A673 (cell line): Measurements from ENCODE around the gene DLX5. TPM values are rescaled to one million over a fixed set of nuclear protein-coding genes. Genes with fewer than 3 reads are reported as not detected.

ENCODE experiments used
- BruUV-seq: library from RNA; stranded (reverse); fragments of 400-500 nt; replicated peaks from 2 replicates; lab custom pipeline; 2021; lab: Mats Ljungman, UMichigan
- CTCF ChIA-PET: fragments of 300-600 bp; sonication (Branson Sonifier 250); formaldehyde crosslinking; loops from one replicate; lab custom pipeline; 2022; ENCODE audit warnings: antibody characterized with exemption; lab: Charles Lee
- POLR2A ChIA-PET: fragments of 300-600 bp; sonication (Branson Sonifier 250); formaldehyde crosslinking; loops from one replicate; lab custom pipeline; 2022; ENCODE audit warnings: antibody characterized with exemption; ENCODE audit not compliant: low non-redundant PET; lab: Charles Lee
- DNase-seq: peaks from one replicate; pipeline ENCODE4 v3.0.0-alpha.2; 2015; ENCODE audit warnings: low spot score
- H3K27ac ChIP-seq: fragments of 200-600 bp; sonication (generic); 2 replicates; pipeline ENCODE4 v1.5.1; 2016; ENCODE audit warnings: mixed run types, low read depth, mild to moderate bottlenecking, mixed read lengths, antibody characterized with exemption, low read length; ENCODE audit not compliant: poor library complexity, severe bottlenecking
- H3K27me3 ChIP-seq: fragments of 200-600 bp; sonication (generic); replicated peaks from 2 replicates; pipeline ENCODE4 v1.6.1; 2017; ENCODE audit warnings: mixed run types, low read depth, mild to moderate bottlenecking, mixed read lengths, antibody characterized with exemption, low read length; ENCODE audit not compliant: insufficient read depth, poor library complexity
- H3K36me3 ChIP-seq: fragments of 200-600 bp; sonication (generic); 2 replicates; pipeline ENCODE4 v1.6.1; 2016; ENCODE audit warnings: mixed run types, mild to moderate bottlenecking, mixed read lengths, antibody characterized with exemption, low read length; ENCODE audit not compliant: insufficient read depth, poor library complexity, severe bottlenecking
- H3K4me1 ChIP-seq: fragments of 200-600 bp; sonication (generic); 2 replicates; pipeline ENCODE4 v1.6.1; 2017; ENCODE audit warnings: mixed run types, mild to moderate bottlenecking, mixed read lengths, antibody characterized with exemption, low read length; ENCODE audit not compliant: insufficient read depth, poor library complexity, severe bottlenecking
- H3K4me3 ChIP-seq: fragments of 200-600 bp; sonication (generic); 2 replicates; pipeline ENCODE4 v1.5.1; 2016; ENCODE audit warnings: low read depth, mixed run types, mild to moderate bottlenecking, mixed read lengths, low read length; ENCODE audit not compliant: poor library complexity, severe bottlenecking
- H3K9me3 ChIP-seq: fragments of 200-600 bp; sonication (generic); 2 replicates; pipeline ENCODE4 v1.6.1; 2016; ENCODE audit warnings: mixed run types, low read depth, mild to moderate bottlenecking, mixed read lengths, antibody characterized with exemption, low read length; ENCODE audit not compliant: poor library complexity, severe bottlenecking
- CTCF ChIP-seq: fragments of 300-800, 200-600 bp; sonication (generic); conservative IDR thresholded peaks from 2 replicates; pipeline ENCODE4 v1.5.1; 2017; ENCODE audit warnings: low read depth, mild to moderate bottlenecking, antibody characterized with exemption, low read length, moderate library complexity, mixed read lengths
- EZH2 ChIP-seq: fragments of 200-600 bp; sonication (generic); IDR thresholded peaks from 2 replicates; pipeline ENCODE4 v1.6.1; 2017; ENCODE audit warnings: borderline replicate concordance, low read depth, mild to moderate bottlenecking, mixed read lengths, antibody characterized with exemption, low read length; ENCODE audit not compliant: poor library complexity, severe bottlenecking
- intact Hi-C: fragments of 100-400 bp; cut with micrococcal nuclease; formaldehyde crosslinking; loops from one replicate; pipeline ENCODE4 v1.10.0; 2022; ENCODE audit not compliant: unreplicated experiment
- total RNA-seq: library from RNA; stranded (reverse); gene quantifications from 2 replicates; pipeline ENCODE4 v1.2.3, GENCODE V29; 2021

DLX5 gene
- total RNA-seq, 1 experiment from 2014 or later: 69.6 TPM

DNA sequence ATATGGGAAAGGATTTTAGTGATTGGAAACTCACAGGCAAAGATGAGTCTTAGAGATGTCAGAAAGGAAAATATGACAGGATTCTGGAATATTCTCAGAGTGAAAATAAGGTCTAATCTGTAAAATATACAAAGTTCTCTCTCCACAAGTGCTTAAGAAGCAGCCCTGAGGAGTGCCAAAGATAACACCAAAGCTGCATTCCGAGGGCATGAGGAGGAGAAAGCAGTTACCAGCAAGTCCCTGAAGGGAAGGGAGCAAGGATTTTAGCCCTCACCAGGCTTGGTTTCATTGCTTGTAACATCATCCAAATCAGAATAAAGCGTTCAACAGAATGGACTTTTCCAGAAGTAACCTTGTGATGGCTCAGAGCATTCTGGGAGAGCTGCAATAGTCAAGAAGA, 50.6 kb downstream of the DLX5 start:
- ChIA-PET CTCF (no interaction called here), POLR2A (no interaction called here)
- Histone ChIP-seq H3K27me3 (no peaks in the 10 kb centered on the region), H3K36me3 (no peaks in the 10 kb centered on the region), H3K4me3 (no peak overlapping the region), H3K9me3 (no peaks in the 10 kb centered on the region), H3K27ac (no peak overlapping the region), H3K4me1 (peaks cover 5% of the 10 kb centered on the region)
- no peak for DNase-seq
- no TSS peak for BruUV-seq
- TF ChIP-seq CTCF (no peak), EZH2 (no peak)
- intact Hi-C loops: no loop called here

DNA sequence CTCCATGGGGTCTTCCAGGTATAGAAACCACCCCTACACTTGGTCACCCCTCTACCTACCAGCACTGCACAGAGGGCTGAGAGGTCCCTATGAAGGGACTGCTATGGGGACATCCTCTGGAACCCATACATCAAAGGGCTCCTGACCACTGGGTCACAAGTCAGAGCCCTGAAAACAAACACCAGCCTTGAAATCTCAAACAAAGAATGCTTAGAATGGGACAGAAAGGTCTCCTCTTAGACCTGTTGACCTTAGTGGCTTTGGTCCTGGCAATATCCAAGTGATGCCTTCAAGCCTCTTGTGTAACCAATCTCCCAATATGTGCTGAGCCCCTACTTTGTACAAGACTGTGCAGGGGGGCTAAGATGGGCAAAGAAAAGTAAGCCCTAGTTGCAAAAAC, 53.9 kb downstream of the DLX5 start:
- no peaks in the 10 kb centered on the region for H3K4me1 ChIP-seq
- no peaks in the 10 kb centered on the region for H3K27me3 ChIP-seq
- H3K36me3 ChIP-seq: no peaks in the 10 kb centered on the region
- no peaks in the 10 kb centered on the region for H3K9me3 ChIP-seq
- no TSS peak for BruUV-seq
- CTCF ChIA-PET: no interaction called here
- POLR2A ChIA-PET: no interaction called here
- H3K27ac ChIP-seq: no peak overlapping the region
- no peak for DNase-seq
- TF ChIP-seq CTCF (no peak), EZH2 (no peak)
- H3K4me3 ChIP-seq: no peak overlapping the region
- intact Hi-C loops: no loop called here

Other genes with a start within 250 kb of the DLX5 start
- 17.9 and 19.3 TPM in 2 replicates for gene DLX6, start 19.3 kb downstream of the DLX5 start, total RNA-seq
- 28.0 and 29.7 TPM in 2 replicates for gene SDHAF3, start 92.9 kb upstream of the DLX5 start, total RNA-seq